ACHN (cell line): ENCODE data around the gene C16orf74.
A peak's percentile ranks its signal among the peaks of the same experiment; 100 is the strongest.

Experiments used
- DNase-seq: peaks from one replicate; pipeline ENCODE4 v3.0.0-alpha.2; 2015
- in situ Hi-C: cut with HindIII; loops from 2 replicates; pipeline ENCODE4 v1.10.0; 2017; ENCODE audit warnings: low sequenced_read_pairs, low pct_ligation_motif_present, low pct_unique_long_range_greater_than_20kb

Gene C16orf74

GRCh38 chr16:85778873-85779272, 28.0 kb upstream of the C16orf74 start:
- no peak for DNase-seq
- in situ Hi-C loops = no loop called here

DNA sequence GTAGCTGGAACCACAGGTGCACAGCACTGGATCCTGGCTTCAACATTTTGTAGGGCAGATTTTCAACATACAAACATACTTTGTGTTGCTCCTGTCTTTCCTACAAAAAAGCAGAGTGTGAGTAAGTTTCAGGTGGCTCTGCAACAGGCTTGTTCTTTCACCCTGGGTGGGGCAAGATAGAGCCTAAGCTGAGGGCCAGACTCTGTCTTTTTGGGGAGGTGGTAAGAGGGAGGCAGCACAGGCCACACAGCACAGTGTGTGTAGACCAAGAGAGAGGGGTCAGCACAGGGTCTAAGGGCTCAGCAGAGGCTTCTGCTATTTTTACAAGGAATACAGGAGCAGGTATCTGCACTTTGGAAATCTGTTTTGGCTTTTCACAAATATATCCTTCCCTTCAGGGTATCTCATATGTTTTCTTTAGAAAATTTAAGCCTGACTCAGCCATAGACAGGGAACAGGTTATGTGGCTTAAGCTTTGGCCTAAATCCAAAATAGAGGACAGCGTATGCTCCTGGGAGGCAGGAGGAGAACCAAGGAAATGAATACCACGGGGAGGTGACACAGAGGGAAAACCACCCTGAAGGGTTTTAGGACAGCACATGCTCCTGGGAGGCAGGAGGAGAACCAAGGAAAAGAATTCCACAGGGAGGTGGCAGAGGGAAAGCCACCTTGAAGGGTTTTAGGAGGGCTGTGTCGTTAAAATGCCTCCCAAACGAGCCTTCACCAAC, 26.9 kb upstream of the C16orf74 start:
- in situ Hi-C loops = no loop called here
- no peak for DNase-seq

DNA sequence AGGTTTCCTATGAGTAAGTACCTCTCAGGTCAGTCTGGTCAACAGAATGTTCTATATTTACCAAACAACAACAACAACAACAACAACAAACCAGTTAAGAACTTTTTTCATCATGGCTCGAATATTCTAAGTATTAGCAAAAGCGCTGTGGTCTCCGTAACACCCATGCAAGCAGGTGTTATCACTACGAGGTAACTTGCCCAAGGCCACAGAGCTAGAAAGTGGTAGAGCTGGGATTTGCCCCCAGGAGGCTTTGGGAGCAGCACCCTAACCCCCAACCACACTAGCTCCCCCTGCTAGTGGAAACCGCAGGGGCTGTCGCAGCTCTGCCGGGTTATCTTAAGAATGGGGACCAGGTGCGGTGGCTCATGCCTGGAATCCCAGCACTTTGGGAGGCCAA, 23.9 kb upstream of the C16orf74 start:
- DNase-seq = no peak
- in situ Hi-C loops = no loop called here

DNA sequence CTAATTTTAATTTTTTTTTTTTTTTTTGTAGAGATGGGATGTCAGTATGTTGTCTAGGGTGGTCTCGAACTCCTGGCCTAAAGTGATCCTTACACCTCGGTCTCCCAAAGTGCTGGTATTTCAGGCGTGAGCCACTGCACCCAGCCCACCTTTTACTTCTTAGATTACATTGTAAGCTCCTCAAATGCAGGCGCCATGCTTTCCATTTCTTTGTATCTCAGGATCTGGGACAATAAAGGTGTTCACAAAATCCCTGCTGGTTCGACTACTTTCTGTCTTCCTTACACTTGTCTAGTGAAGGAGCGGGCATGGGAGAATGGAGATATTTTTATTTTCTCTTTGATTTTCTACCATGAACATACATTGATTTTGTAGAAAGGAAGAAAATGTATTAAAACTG, 23.2 kb upstream of the C16orf74 start:
- no peak for DNase-seq
- in situ Hi-C loops = no loop called here

DNA sequence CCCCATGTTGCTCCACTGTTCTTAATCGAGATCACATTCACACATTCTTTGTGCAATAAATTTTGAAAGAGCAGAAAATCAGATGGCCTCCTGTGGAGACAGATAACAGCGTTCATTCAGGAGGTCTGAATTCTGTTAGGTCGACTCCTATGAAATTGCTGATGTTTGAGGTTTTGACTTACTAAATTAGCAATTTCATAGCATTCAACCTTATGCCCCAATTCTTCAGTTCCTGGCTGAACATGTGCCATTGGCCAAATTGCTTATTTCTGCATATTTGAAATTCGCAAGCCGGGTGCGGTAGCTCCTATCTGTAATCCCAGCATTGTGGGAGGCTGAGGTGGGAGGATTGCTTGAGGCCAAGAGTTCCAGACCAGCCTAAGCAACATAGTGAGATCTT, 22.1 kb upstream of the C16orf74 start:
- DNase-seq = no peak
- in situ Hi-C loops = no loop called here

DNA sequence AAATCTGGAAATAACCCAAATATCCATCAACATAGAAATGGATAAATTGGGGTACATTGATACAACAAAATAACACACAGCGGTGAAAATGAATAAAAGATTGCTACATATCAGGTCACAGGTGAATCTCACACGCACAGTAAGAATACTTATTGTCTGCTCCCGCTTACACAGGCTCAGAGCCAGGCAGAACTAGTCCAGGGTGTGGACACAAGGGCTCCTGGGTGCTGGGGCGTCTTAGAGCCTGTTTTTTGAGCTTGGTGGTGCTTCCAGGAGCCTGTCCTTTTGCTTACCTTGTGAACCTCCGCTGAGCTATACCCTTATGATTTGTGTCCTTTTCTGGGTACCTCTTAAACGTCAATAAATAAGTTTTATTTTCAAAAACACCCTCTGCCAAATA, 19.8 kb upstream of the C16orf74 start:
- in situ Hi-C loops = no loop called here
- DNase-seq = no peak

DNA sequence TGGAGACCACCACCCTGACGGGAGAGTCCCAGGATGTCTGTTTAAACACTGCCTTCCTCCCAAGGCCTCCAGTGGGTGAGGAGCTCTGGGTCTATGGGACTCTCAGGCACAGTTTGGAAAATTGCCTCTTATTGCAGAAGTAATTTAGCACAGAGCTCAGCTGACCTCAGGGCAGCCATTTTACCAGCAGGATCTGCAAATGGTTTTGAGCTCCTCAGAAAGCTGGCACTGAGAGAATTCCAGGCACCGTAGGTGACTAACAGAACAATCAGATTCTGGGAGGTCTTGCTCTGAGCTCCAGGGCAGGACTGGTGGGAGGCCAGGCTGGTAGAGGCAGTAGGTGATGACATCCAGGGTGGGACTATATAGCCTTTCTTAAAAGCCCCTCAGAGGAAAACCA, 17.3 kb upstream of the C16orf74 start:
- DNase-seq = no peak
- in situ Hi-C loops = no loop called here

DNA sequence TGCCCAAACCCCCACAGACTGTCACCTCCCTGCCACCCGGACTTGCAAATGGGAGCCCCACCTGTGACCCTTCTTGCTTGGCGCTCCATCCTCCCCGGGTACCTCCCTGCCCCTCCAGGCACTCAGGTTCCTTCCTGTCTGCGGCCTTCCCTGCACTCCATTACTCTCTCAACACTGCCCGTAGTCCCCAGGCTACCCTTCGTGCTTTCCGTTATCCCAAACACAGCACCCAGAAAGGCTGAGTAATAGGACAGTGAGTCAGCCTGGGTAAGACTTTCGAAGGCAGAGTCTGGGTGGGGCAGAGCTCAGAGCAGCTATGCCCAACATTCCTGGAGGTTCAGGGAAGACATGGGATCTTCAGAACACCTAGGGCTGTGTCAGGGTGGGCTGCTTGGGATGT, 16.6 kb upstream of the C16orf74 start:
- in situ Hi-C loops = no loop called here
- peak; percentile 95 for DNase-seq

- in situ Hi-C loops = no loop called here
- no peak for DNase-seq
These were observed 14.9 kb upstream of the C16orf74 start for GRCh38 chr16:85765767-85766166.

- in situ Hi-C loops = no loop called here
- DNase-seq = no peak
These were observed 14.3 kb upstream of the C16orf74 start for GRCh38 chr16:85765211-85765610.

- in situ Hi-C loops = no loop called here
- no peak for DNase-seq
These were observed 12.7 kb upstream of the C16orf74 start for GRCh38 chr16:85763616-85764015.

DNA sequence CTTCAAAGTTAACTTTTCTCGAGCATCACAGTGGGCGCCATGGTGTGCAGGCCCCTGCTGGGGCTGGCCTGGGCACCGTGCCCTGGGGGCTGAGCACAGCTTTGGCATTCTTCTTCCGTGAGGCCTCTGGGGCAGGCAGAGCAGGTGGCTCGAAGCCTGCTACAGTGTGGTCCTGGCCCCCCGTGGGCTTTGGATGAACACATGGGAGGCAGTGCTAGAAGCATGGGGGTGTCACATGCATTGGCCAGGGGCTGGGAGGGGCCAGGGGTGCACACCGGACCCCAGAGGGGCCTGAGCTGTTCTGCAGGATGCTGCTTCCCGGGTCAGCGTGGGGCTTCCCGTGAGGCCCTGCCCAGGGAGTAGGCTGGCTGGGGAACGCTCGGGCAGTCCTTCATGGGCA, 12.1 kb upstream of the C16orf74 start:
- DNase-seq = no peak
- in situ Hi-C loops = no loop called here

- DNase-seq = no peak
- in situ Hi-C loops = no loop called here
These were observed 11.0 kb upstream of the C16orf74 start for GRCh38 chr16:85761861-85762260.

- in situ Hi-C loops = no loop called here
- DNase-seq = peak; percentile 27
These were observed 8.9 kb upstream of the C16orf74 start for GRCh38 chr16:85759631-85760419.

DNA sequence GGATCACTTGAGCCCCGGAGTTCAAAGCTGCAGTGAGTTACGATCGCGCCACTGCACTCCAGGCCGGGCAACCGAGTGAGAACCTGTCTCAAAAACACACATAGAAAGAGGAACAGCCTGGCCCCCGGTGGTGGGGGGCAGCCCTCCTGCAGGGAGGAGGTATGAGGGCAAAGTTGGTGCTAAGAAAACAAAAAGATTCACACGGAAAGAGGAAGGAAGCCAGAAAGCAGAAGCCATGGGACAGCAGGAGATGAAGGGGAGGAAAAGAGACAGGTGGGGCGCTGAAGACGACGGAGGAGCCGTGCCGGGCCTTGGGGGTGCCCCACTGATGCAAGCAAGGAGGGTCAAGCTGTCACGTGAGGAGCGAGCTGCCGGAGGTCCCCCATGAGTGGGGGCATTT, 8.2 kb upstream of the C16orf74 start:
- in situ Hi-C loops = no loop called here

DNA sequence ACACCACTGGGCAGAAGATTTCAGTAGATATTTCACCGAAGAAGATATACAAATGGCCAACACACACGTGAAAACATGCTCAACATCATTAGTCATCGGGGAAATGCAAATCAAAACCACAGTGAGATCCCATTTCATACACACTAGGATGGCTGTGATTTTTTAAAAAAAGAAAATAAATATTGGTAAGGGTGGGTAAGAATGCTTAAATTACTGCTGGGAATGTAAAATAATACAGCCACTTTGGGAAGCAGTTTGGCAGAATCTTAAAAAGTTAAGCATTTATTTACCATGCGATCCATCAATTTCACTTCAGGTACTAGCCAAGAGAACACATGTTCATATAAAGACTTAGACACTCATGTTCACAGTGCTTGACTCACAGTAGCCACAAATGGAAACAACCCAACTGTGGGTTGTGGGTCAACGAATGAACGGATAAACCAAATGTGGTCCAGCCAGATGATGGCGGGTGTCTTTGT, 6.5 kb upstream of the C16orf74 start:
- no peak for DNase-seq
- in situ Hi-C loops = no loop called here

More for the DNA sequence above, 8.2 kb upstream of the C16orf74 start:
- DNase-seq = no peak

- no peak for DNase-seq
- in situ Hi-C loops = no loop called here
These were observed 5.3 kb upstream of the C16orf74 start for GRCh38 chr16:85755929-85756768.

- in situ Hi-C loops = no loop called here
- DNase-seq = no peak
These were observed 3.5 kb upstream of the C16orf74 start for GRCh38 chr16:85754413-85754812.

DNA sequence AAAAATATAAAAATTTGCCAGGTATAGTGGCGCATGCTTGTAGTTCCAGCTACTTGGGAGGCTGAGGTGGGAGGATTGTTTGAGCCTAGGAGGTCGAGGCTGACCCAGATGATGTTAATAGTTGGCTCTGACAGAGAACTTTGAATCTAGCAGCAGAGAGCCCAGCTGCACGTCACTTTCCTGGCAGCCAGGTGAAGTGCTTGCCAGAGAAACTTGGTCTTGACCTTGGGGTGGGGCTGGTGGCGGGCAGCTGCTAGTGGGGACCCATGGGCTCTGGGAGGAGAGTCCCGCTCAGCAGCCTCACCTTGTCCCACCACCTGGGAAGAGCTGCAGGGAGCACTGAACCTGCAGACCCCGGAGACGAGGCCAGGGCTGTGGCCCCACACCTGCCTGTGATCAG, 3.1 kb upstream of the C16orf74 start:
- in situ Hi-C loops = no loop called here
- DNase-seq = no peak
